OCI-LY3 (cell line): ENCODE results near the gene PIGS.

Experiments used
- H2AFZ ChIP-seq: fragments of 200-600, 300-600 bp; shearing (Covaris generic); 2 replicates; pipeline ENCODE4 v1.6.0; 2014; ENCODE audit warnings: antibody characterized with exemption, low read depth, low read length
- H3K27ac ChIP-seq: fragments of 200-600, 300-600 bp; sonication (generic); 2 replicates; pipeline ENCODE4 v1.5.1; 2014; ENCODE audit warnings: mild to moderate bottlenecking, low read length, moderate library complexity, mixed read lengths
- H3K27me3 ChIP-seq: fragments of 200-600, 300-600 bp; sonication (generic); 2 replicates; pipeline ENCODE4 v1.6.1; 2014; ENCODE audit warnings: low read depth, low read length, mixed read lengths
- H3K36me3 ChIP-seq: fragments of 200-600, 300-600 bp; sonication (generic); replicated peaks from 2 replicates; pipeline ENCODE3; 2014; ENCODE audit warnings: low read depth, low read length, mixed read lengths
- H3K4me1 ChIP-seq: fragments of 300-600, 200-600 bp; sonication (generic); 2 replicates; pipeline ENCODE4 v1.6.1; 2014; ENCODE audit warnings: low read length, mixed read lengths
- H3K4me2 ChIP-seq: fragments of 200-600, 300-600 bp; sonication (generic); 2 replicates; pipeline ENCODE4 v1.6.1; 2014; ENCODE audit warnings: low read length, mixed read lengths
- H3K4me3 ChIP-seq: fragments of 300-600, 200-600 bp; sonication (generic); 2 replicates; pipeline ENCODE4 v1.5.1; 2014; ENCODE audit warnings: antibody characterized with exemption, mild to moderate bottlenecking, low read length, moderate library complexity
- H3K79me2 ChIP-seq: fragments of 300-600, 200-600 bp; shearing (Covaris generic); 2 replicates; pipeline ENCODE4 v1.6.1; 2014; ENCODE audit warnings: mild to moderate bottlenecking, low read length, mixed read lengths
- H3K9ac ChIP-seq: fragments of 300-600, 200-600 bp; shearing (Covaris generic); 2 replicates; pipeline ENCODE4 v1.6.0; 2014; ENCODE audit warnings: mild to moderate bottlenecking, low read length, moderate library complexity
- H3K9me3 ChIP-seq: fragments of 200-600, 300-600 bp; shearing (Covaris generic); 2 replicates; pipeline ENCODE4 v1.6.1; 2014; ENCODE audit warnings: low read length, mixed read lengths; ENCODE audit not compliant: insufficient read depth
- H4K20me1 ChIP-seq: fragments of 200-600, 300-600 bp; sonication (generic); 2 replicates; pipeline ENCODE4 v1.6.1; 2016; ENCODE audit warnings: low read length, mixed read lengths; ENCODE audit not compliant: insufficient read depth
- CTCF ChIP-seq: fragments of 200-600, 300-600 bp; sonication (generic); IDR thresholded peaks from 2 replicates; pipeline ENCODE4 v1.5.1; 2014; ENCODE audit warnings: antibody characterized with exemption, low read length, low read depth
- EZH2phosphoT487 ChIP-seq: fragments of 200-600 bp; shearing (Covaris generic); IDR thresholded peaks from 2 replicates; pipeline ENCODE4 v1.6.1; 2018; ENCODE audit warnings: antibody characterized with exemption, mixed run types, low read depth

The PIGS gene

GRCh38 chr17:28584434-28584833, 13.1 kb upstream of the PIGS start:
- Histone ChIP-seq H3K27me3 (no peaks in the 10 kb centered on the region), H3K27ac (no peak overlapping the region), H2AFZ (no peak overlapping the region), H4K20me1 (peaks cover 16% of the 10 kb centered on the region; the same call in 1 of the 2 replicates), H3K4me3 (no peak overlapping the region), H3K9ac (no peak overlapping the region), H3K36me3 (peaks cover 79% of the 10 kb centered on the region), H3K79me2 (no peaks in the 10 kb centered on the region), H3K4me1 (peaks cover 16% of the 10 kb centered on the region), H3K9me3 (no peaks in the 10 kb centered on the region), H3K4me2 (no peak overlapping the region)
- TF ChIP-seq EZH2phosphoT487, result no peak
- TF ChIP-seq CTCF, result no peak

- no peak overlapping the region for H3K4me2 ChIP-seq
- no peaks in the 10 kb centered on the region for H3K79me2 ChIP-seq
- no peak overlapping the region for H3K9ac ChIP-seq
- H3K27me3 ChIP-seq, result no peaks in the 10 kb centered on the region
- TF ChIP-seq CTCF, result no peak
- no peak for TF ChIP-seq EZH2phosphoT487
- H3K4me1 ChIP-seq, result peaks cover 28% of the 10 kb centered on the region
- H3K27ac ChIP-seq, result no peak overlapping the region
- peaks cover 86% of the 10 kb centered on the region for H3K36me3 ChIP-seq
- H3K4me3 ChIP-seq, result no peak overlapping the region
- no peak overlapping the region for H2AFZ ChIP-seq
- peaks cover 10% of the 10 kb centered on the region; the same call in 1 of the 2 replicates for H4K20me1 ChIP-seq
- H3K9me3 ChIP-seq, result no peaks in the 10 kb centered on the region
Measured at GRCh38 chr17:28582513-28582912, 11.2 kb upstream of the PIGS start.

- Histone ChIP-seq H3K4me3 (no peak overlapping the region), H3K9ac (no peak overlapping the region), H3K79me2 (no peaks in the 10 kb centered on the region), H3K9me3 (no peaks in the 10 kb centered on the region), H4K20me1 (peaks cover 10% of the 10 kb centered on the region; the same call in 1 of the 2 replicates), H3K27me3 (no peaks in the 10 kb centered on the region), H3K4me2 (no peak overlapping the region), H3K36me3 (peaks cover 82% of the 10 kb centered on the region), H3K27ac (no peak overlapping the region), H3K4me1 (peaks cover 36% of the 10 kb centered on the region), H2AFZ (no peak overlapping the region)
- TF ChIP-seq CTCF (no peak), EZH2phosphoT487 (no peak)
Measured at GRCh38 chr17:28580959-28581358, 9.6 kb upstream of the PIGS start.

GRCh38 chr17:28579526-28579925, 8.2 kb upstream of the PIGS start:
- H3K27ac ChIP-seq, result peak overlapping the region; percentile 38
- peak overlapping the region; percentile 55 for H3K4me2 ChIP-seq
- no peaks in the 10 kb centered on the region for H3K9me3 ChIP-seq
- no peak overlapping the region for H3K9ac ChIP-seq
- peaks cover 81% of the 10 kb centered on the region for H3K36me3 ChIP-seq
- H3K27me3 ChIP-seq, result no peaks in the 10 kb centered on the region
- H3K4me1 ChIP-seq, result peaks cover 39% of the 10 kb centered on the region
- TF ChIP-seq CTCF, result no peak
- no peak for TF ChIP-seq EZH2phosphoT487
- H4K20me1 ChIP-seq, result peaks cover 10% of the 10 kb centered on the region; the same call in 1 of the 2 replicates
- H3K79me2 ChIP-seq, result no peaks in the 10 kb centered on the region
- H3K4me3 ChIP-seq, result peak overlapping the region; percentile 9; the same call in 1 of the 2 replicates
- H2AFZ ChIP-seq, result no peak overlapping the region
